Measurements from ENCODE around the gene PDIA2. TPM values are rescaled to one million over a fixed set of nuclear protein-coding genes. Genes with fewer than 3 reads are reported as not detected.

The PDIA2 gene
- total and polyA plus RNA-seq, 2 donors = 0.14 to 1.8 TPM

GRCh38 chr16:284204-285120, 1.5 kb downstream of the PDIA2 start:
- Histone ChIP-seq H3K27me3 (ENCODE audit: control insufficient read depth in 2 of 2, insufficient read depth in 1 of 2, low read length in 1 of 2) (peaks cover 30 to 37% of the 10 kb centered on the region in 2 donors), H3K4me1 (ENCODE audit: control insufficient read depth in 2 of 2, insufficient read depth in 2 of 2, low read length in 2 of 2) (no peaks in the 10 kb centered on the region), H3K27ac (ENCODE audit: low read depth in 1 of 2, low read length in 1 of 2) (no peak overlapping the region), H3K36me3 (ENCODE audit: control insufficient read depth in 2 of 2, insufficient read depth in 2 of 2, low read length in 1 of 2) (peaks cover 19 to 32% of the 10 kb centered on the region in 2 donors), H3K4me3 (ENCODE audit: low read length in 2 of 2) (no peak overlapping the region), H3K9me3 (ENCODE audit: control insufficient read depth in 2 of 2, insufficient read depth in 1 of 2, low read length in 1 of 2) (peaks cover 0 to 21% of the 10 kb centered on the region in 2 donors)
- 94% methylated on average over 52 of the region's 52 CpGs for WGBS
- DNase-seq (ENCODE audit: low read depth in 6 of 9, low spot score in 9 of 9) = no peak

GRCh38 chr16:285146-286055, 2.4 kb downstream of the PDIA2 start:
- H3K4me3 ChIP-seq (ENCODE audit: low read length in 2 of 2) = no peak overlapping the region
- WGBS = 95% methylated on average over 48 of the region's 48 CpGs
- no peaks in the 10 kb centered on the region for H3K4me1 ChIP-seq (ENCODE audit: control insufficient read depth in 2 of 2, insufficient read depth in 2 of 2, low read length in 2 of 2)
- peaks cover 27 to 36% of the 10 kb centered on the region in 2 donors for H3K36me3 ChIP-seq (ENCODE audit: control insufficient read depth in 2 of 2, insufficient read depth in 2 of 2, low read length in 1 of 2)
- H3K27ac ChIP-seq (ENCODE audit: low read depth in 1 of 2, low read length in 1 of 2) = no peak overlapping the region
- DNase-seq (ENCODE audit: low read depth in 6 of 9, low spot score in 9 of 9) = no peak
- H3K9me3 ChIP-seq (ENCODE audit: control insufficient read depth in 2 of 2, insufficient read depth in 1 of 2, low read length in 1 of 2) = peaks cover 0 to 21% of the 10 kb centered on the region in 2 donors
- H3K27me3 ChIP-seq (ENCODE audit: control insufficient read depth in 2 of 2, insufficient read depth in 1 of 2, low read length in 1 of 2) = peaks cover 20 to 30% of the 10 kb centered on the region in 2 donors

- no peak overlapping the region for H3K27ac ChIP-seq (ENCODE audit: low read depth in 1 of 2, low read length in 1 of 2)
- 96% methylated on average over 22 of the region's 22 CpGs for WGBS
Measured at GRCh38 chr16:286491-287297, 3.7 kb downstream of the PDIA2 start.

GRCh38 chr16:287298-287811, 4.4 kb downstream of the PDIA2 start:
- DNase-seq (ENCODE audit: low read depth in 6 of 9, low spot score in 9 of 9) = no peak
- WGBS = 93% methylated on average over 16 of the region's 16 CpGs
- no peak overlapping the region for H3K27ac ChIP-seq (ENCODE audit: low read depth in 1 of 2, low read length in 1 of 2)
- no peak overlapping the region for H3K4me3 ChIP-seq (ENCODE audit: low read length in 2 of 2)
- H3K36me3 ChIP-seq (ENCODE audit: control insufficient read depth in 2 of 2, insufficient read depth in 2 of 2, low read length in 1 of 2) = peaks cover 44 to 55% of the 10 kb centered on the region in 2 donors
- H3K4me1 ChIP-seq (ENCODE audit: control insufficient read depth in 2 of 2, insufficient read depth in 2 of 2, low read length in 2 of 2) = no peaks in the 10 kb centered on the region
- peaks cover 0 to 21% of the 10 kb centered on the region in 2 donors for H3K9me3 ChIP-seq (ENCODE audit: control insufficient read depth in 2 of 2, insufficient read depth in 1 of 2, low read length in 1 of 2)
- peaks cover under 1 to 13% of the 10 kb centered on the region in 2 donors for H3K27me3 ChIP-seq (ENCODE audit: control insufficient read depth in 2 of 2, insufficient read depth in 1 of 2, low read length in 1 of 2)

More at GRCh38 chr16:286491-287297, 3.7 kb downstream of the PDIA2 start:
- peaks cover 7 to 18% of the 10 kb centered on the region in 2 donors for H3K27me3 ChIP-seq (ENCODE audit: control insufficient read depth in 2 of 2, insufficient read depth in 1 of 2, low read length in 1 of 2)
- no peak for DNase-seq (ENCODE audit: low read depth in 6 of 9, low spot score in 9 of 9)
- H3K36me3 ChIP-seq (ENCODE audit: control insufficient read depth in 2 of 2, insufficient read depth in 2 of 2, low read length in 1 of 2) = peaks cover 38 to 49% of the 10 kb centered on the region in 2 donors
- H3K4me3 ChIP-seq (ENCODE audit: low read length in 2 of 2) = no peak overlapping the region
- H3K9me3 ChIP-seq (ENCODE audit: control insufficient read depth in 2 of 2, insufficient read depth in 1 of 2, low read length in 1 of 2) = peaks cover 0 to 21% of the 10 kb centered on the region in 2 donors
- H3K4me1 ChIP-seq (ENCODE audit: control insufficient read depth in 2 of 2, insufficient read depth in 2 of 2, low read length in 2 of 2) = no peaks in the 10 kb centered on the region

- Histone ChIP-seq H3K9me3 (ENCODE audit: control insufficient read depth in 2 of 2, insufficient read depth in 1 of 2, low read length in 1 of 2) (peaks cover 0 to 21% of the 10 kb centered on the region in 2 donors), H3K36me3 (ENCODE audit: control insufficient read depth in 2 of 2, insufficient read depth in 2 of 2, low read length in 1 of 2) (peaks cover 46 to 64% of the 10 kb centered on the region in 2 donors), H3K27me3 (ENCODE audit: control insufficient read depth in 2 of 2, insufficient read depth in 1 of 2, low read length in 1 of 2) (peaks cover 0 to 4% of the 10 kb centered on the region in 2 donors), H3K4me1 (ENCODE audit: control insufficient read depth in 2 of 2, insufficient read depth in 2 of 2, low read length in 2 of 2) (no peaks in the 10 kb centered on the region), H3K27ac (ENCODE audit: low read depth in 1 of 2, low read length in 1 of 2) (no peak overlapping the region), H3K4me3 (ENCODE audit: low read length in 2 of 2) (no peak overlapping the region)
- DNase-seq (ENCODE audit: low read depth in 6 of 9, low spot score in 9 of 9) = no peak
- 97% methylated on average over 33 of the region's 33 CpGs for WGBS
Measured at GRCh38 chr16:287981-288920, 5.3 kb downstream of the PDIA2 start.

GRCh38 chr16:289395-289997, 6.5 kb downstream of the PDIA2 start:
- Histone ChIP-seq H3K4me3 (ENCODE audit: low read length in 2 of 2) (no peak overlapping the region), H3K4me1 (ENCODE audit: control insufficient read depth in 2 of 2, insufficient read depth in 2 of 2, low read length in 2 of 2) (no peaks in the 10 kb centered on the region), H3K9me3 (ENCODE audit: control insufficient read depth in 2 of 2, insufficient read depth in 1 of 2, low read length in 1 of 2) (peaks cover 0 to 21% of the 10 kb centered on the region in 2 donors), H3K27ac (ENCODE audit: low read depth in 1 of 2, low read length in 1 of 2) (no peak overlapping the region), H3K36me3 (ENCODE audit: control insufficient read depth in 2 of 2, insufficient read depth in 2 of 2, low read length in 1 of 2) (peaks cover 46 to 71% of the 10 kb centered on the region in 2 donors), H3K27me3 (ENCODE audit: control insufficient read depth in 2 of 2, insufficient read depth in 1 of 2, low read length in 1 of 2) (no peaks in the 10 kb centered on the region)
- DNase-seq (ENCODE audit: low read depth in 6 of 9, low spot score in 9 of 9) = no peak
- WGBS = 97% methylated on average over 22 of the region's 22 CpGs

- H3K27me3 ChIP-seq (ENCODE audit: control insufficient read depth in 2 of 2, insufficient read depth in 1 of 2, low read length in 1 of 2) = no peaks in the 10 kb centered on the region
- H3K4me3 ChIP-seq (ENCODE audit: low read length in 2 of 2) = no peak overlapping the region
- no peak for DNase-seq (ENCODE audit: low read depth in 6 of 9, low spot score in 9 of 9)
- 98% methylated on average over 25 of the region's 25 CpGs for WGBS
- H3K4me1 ChIP-seq (ENCODE audit: control insufficient read depth in 2 of 2, insufficient read depth in 2 of 2, low read length in 2 of 2) = no peaks in the 10 kb centered on the region
- no peak overlapping the region for H3K27ac ChIP-seq (ENCODE audit: low read depth in 1 of 2, low read length in 1 of 2)
- H3K9me3 ChIP-seq (ENCODE audit: control insufficient read depth in 2 of 2, insufficient read depth in 1 of 2, low read length in 1 of 2) = peaks cover 0 to 15% of the 10 kb centered on the region in 2 donors
- H3K36me3 ChIP-seq (ENCODE audit: control insufficient read depth in 2 of 2, insufficient read depth in 2 of 2, low read length in 1 of 2) = peaks cover 46 to 72% of the 10 kb centered on the region in 2 donors
Measured at GRCh38 chr16:290015-290680, 7.2 kb downstream of the PDIA2 start.

Measured in thymus (tissue), 11 donors.